SK-N-SH treated with all-trans-retinoic acid at 6 μM for 48 hours (cell line): Measurements from ENCODE around the gene DNMT3A.

ENCODE experiments used
- ESRRG ChIP-seq: fragments of 250-450 bp; sonication (Bioruptor Pico); IDR thresholded peaks from 2 replicates; pipeline ENCODE4 v1.6.1; 2021; ENCODE audit warnings: mild to moderate bottlenecking
- GLIS3 ChIP-seq: fragments of 250-450 bp; sonication (Bioruptor Pico); IDR thresholded peaks from 2 replicates; pipeline ENCODE4 v1.5.0; 2020; ENCODE audit warnings: mild to moderate bottlenecking, moderate library complexity
- OSR1 ChIP-seq: fragments of 250-450 bp; sonication (Bioruptor Pico); IDR thresholded peaks from 2 replicates; pipeline ENCODE4 v1.8.0; 2022; ENCODE audit warnings: moderate library complexity, mild to moderate bottlenecking, inconsistent platforms
- ZFP30 ChIP-seq: fragments of 450-650 bp; formaldehyde crosslinking; IDR thresholded peaks from 2 replicates; pipeline ENCODE4 v1.5.0; 2022; ENCODE audit warnings: mild to moderate bottlenecking, moderate library complexity
- TF ChIP-seq, protein P1 (sequence below): fragments of 250-450 bp; sonication (Bioruptor Pico); IDR thresholded peaks from 2 replicates; pipeline ENCODE4 v1.8.0; 2021; ENCODE audit warnings: low read depth, mild to moderate bottlenecking, moderate library complexity, borderline replicate concordance

DNA sequence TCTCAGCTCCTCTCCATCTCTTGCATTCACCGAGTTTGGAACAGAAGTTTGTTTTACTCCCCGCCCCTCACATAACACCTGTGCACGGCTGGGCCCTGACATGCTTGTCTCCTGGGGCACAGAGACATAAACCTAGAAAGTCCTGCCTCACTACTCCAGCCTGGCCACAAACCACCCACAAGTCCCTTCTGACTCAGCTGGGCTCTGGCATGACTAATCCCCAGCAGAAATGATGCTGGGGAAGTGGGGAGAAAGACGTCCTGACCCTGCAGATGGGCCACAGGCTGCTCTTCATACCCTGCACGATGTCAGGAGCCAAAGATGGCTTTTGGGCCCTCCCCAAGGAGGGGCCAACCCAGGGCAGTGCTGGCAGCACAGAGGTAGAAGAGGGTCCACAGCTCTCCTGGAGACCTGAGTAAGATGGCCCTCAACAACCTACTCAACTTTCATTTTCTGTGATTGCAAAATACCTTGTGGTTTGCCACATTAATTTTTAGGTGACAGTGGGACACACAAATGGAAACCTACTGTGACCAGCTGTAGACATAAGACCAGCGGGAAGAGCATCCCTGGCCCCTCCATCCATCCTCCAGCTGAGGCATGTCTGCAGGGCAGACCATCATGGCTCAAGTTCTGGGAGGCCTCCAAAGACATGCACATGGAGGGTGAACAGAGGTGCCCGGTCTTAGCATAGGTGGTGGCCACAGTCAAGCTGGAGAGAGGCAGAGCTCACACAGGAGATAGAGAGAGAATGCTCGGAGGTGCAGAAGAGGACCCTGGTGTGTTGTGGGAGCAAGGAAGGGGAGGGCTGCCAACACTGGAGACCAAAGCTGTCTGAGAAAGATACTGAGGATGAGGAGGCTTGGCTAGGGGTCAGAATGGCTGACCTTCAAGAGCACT, 40.0 kb downstream of the DNMT3A start:
- TF ChIP-seq ZFP30 (CRISPR knock-in tag) (no peak), ESRRG (CRISPR knock-in tag) (no peak), OSR1 (CRISPR knock-in tag) (no peak), GLIS3 (CRISPR knock-in tag) (no peak)
- TF ChIP-seq, protein P1, sequence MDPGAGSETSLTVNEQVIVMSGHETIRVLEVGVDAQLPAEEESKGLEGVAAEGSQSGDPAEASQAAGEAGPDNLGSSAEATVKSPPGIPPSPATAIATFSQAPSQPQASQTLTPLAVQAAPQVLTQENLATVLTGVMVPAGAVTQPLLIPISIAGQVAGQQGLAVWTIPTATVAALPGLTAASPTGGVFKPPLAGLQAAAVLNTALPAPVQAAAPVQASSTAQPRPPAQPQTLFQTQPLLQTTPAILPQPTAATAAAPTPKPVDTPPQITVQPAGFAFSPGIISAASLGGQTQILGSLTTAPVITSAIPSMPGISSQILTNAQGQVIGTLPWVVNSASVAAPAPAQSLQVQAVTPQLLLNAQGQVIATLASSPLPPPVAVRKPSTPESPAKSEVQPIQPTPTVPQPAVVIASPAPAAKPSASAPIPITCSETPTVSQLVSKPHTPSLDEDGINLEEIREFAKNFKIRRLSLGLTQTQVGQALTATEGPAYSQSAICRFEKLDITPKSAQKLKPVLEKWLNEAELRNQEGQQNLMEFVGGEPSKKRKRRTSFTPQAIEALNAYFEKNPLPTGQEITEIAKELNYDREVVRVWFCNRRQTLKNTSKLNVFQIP (CRISPR knock-in tag): no peak
